WTC11 (cell line): ENCODE data around the gene ATP6V1F. TPM values are rescaled to one million over a fixed set of nuclear protein-coding genes. Genes with fewer than 3 reads are reported as not detected.

Experiments used
- ATAC-seq: fragments of 200-7000 bp; cut with Tn5 transposase; 2 replicates; pipeline ENCODE4 v1.10.0; 2021; ENCODE audit warnings: mild to moderate bottlenecking, moderate library complexity
- CTCF ChIA-PET: fragments of 300-600 bp; sonication (Branson Sonifier 250); formaldehyde crosslinking; loops from one replicate; lab custom pipeline; 2021; ENCODE audit warnings: antibody characterized with exemption; lab: Charles Lee
- POLR2A ChIA-PET: fragments of 350-600 bp; sonication (Branson Sonifier 250); formaldehyde crosslinking; loops from one replicate; lab custom pipeline; 2021; ENCODE audit warnings: antibody characterized with exemption; lab: Charles Lee
- DNase-seq: peaks from one replicate; pipeline ENCODE4 v3.0.0; 2021; ENCODE audit warnings: low spot score
- H3K27ac Mint-ChIP-seq: 2 replicates; pipeline ENCODE4 v1.8.0; 2021; ENCODE audit warnings: mixed read lengths
- H3K27me3 Mint-ChIP-seq: 2 replicates; pipeline ENCODE4 v1.8.0; 2021; ENCODE audit warnings: low read depth, mild to moderate bottlenecking, moderate library complexity, mixed read lengths
- H3K36me3 Mint-ChIP-seq: 2 replicates; pipeline ENCODE4 v1.8.0; 2021; ENCODE audit warnings: mixed read lengths
- H3K4me1 Mint-ChIP-seq: 2 replicates; pipeline ENCODE4 v1.8.0; 2022; ENCODE audit warnings: mixed read lengths
- H3K4me3 Mint-ChIP-seq: 2 replicates; pipeline ENCODE4 v1.8.0; 2021; ENCODE audit warnings: mild to moderate bottlenecking, moderate library complexity, mixed read lengths
- H3K9me3 Mint-ChIP-seq: 2 replicates; pipeline ENCODE4 v1.8.0; 2021; ENCODE audit warnings: mixed read lengths
- ARID4B ChIP-seq: sonication (generic); formaldehyde crosslinking; IDR thresholded peaks from 2 replicates; pipeline ENCODE4 v1.8.0; 2023; ENCODE audit warnings: missing genetic modification reagents, mild to moderate bottlenecking, borderline replicate concordance
- ATF1 ChIP-seq: sonication (generic); formaldehyde crosslinking; IDR thresholded peaks from 2 replicates; pipeline ENCODE4 v1.8.1; 2023; ENCODE audit warnings: mild to moderate bottlenecking, moderate library complexity, missing genetic modification reagents
- CBFB ChIP-seq: sonication (generic); formaldehyde crosslinking; IDR thresholded peaks from 2 replicates; pipeline ENCODE4 v1.8.1; 2022; ENCODE audit warnings: mild to moderate bottlenecking, low read depth, missing genetic modification reagents
- CREB1 ChIP-seq: sonication (generic); formaldehyde crosslinking; IDR thresholded peaks from 2 replicates; pipeline ENCODE4 v1.8.0; 2023; ENCODE audit warnings: mild to moderate bottlenecking, missing genetic modification reagents
- CREM ChIP-seq: sonication (generic); formaldehyde crosslinking; IDR thresholded peaks from 2 replicates; pipeline ENCODE4 v1.8.1; 2022; ENCODE audit warnings: mild to moderate bottlenecking, missing genetic modification reagents, moderate library complexity
- CTCF ChIP-seq: fragments of 200-600 bp; IDR thresholded peaks from 2 replicates; pipeline ENCODE4 v1.8.0; 2022; ENCODE audit warnings: antibody characterized with exemption
- E2F4 ChIP-seq: sonication (generic); formaldehyde crosslinking; IDR thresholded peaks from 2 replicates; pipeline ENCODE4 v1.8.1; 2022; ENCODE audit warnings: low read depth, mild to moderate bottlenecking, moderate library complexity, missing genetic modification reagents, borderline replicate concordance
- ELF4 ChIP-seq: sonication (generic); formaldehyde crosslinking; IDR thresholded peaks from 2 replicates; pipeline ENCODE4 v1.8.1; 2022; ENCODE audit warnings: low read depth, mild to moderate bottlenecking, moderate library complexity, missing genetic modification reagents
- FOXJ3 ChIP-seq: sonication (generic); formaldehyde crosslinking; IDR thresholded peaks from 2 replicates; pipeline ENCODE4 v1.9.0; 2021; ENCODE audit warnings: missing genetic modification reagents, mild to moderate bottlenecking, borderline replicate concordance
- FOXP1 ChIP-seq: sonication (generic); formaldehyde crosslinking; IDR thresholded peaks from 2 replicates; pipeline ENCODE4 v1.8.0; 2022; ENCODE audit warnings: missing genetic modification reagents, mild to moderate bottlenecking, moderate library complexity, borderline replicate concordance
- MAX ChIP-seq: sonication (generic); formaldehyde crosslinking; IDR thresholded peaks from 2 replicates; pipeline ENCODE4 v1.8.0; 2022; ENCODE audit warnings: mild to moderate bottlenecking, missing genetic modification reagents
- OVOL2 ChIP-seq: fragments of 250-450 bp; sonication (Bioruptor Pico); IDR thresholded peaks from 2 replicates; pipeline ENCODE4 v1.9.0; 2021; ENCODE audit warnings: mild to moderate bottlenecking, borderline replicate concordance
- SMAD3 ChIP-seq: sonication (generic); formaldehyde crosslinking; IDR thresholded peaks from 2 replicates; pipeline ENCODE4 v1.8.0; 2022; ENCODE audit warnings: missing genetic modification reagents, mild to moderate bottlenecking, borderline replicate concordance
- TP53 ChIP-seq: sonication (generic); formaldehyde crosslinking; IDR thresholded peaks from 2 replicates; pipeline ENCODE4 v1.8.1; 2023; ENCODE audit warnings: mild to moderate bottlenecking, missing genetic modification reagents
- ZNF121 ChIP-seq: sonication (generic); formaldehyde crosslinking; IDR thresholded peaks from 2 replicates; pipeline ENCODE4 v1.8.0; 2023; ENCODE audit warnings: missing genetic modification reagents
- ZNF416 ChIP-seq: fragments of 250-450 bp; sonication (Bioruptor Pico); IDR thresholded peaks from 2 replicates; pipeline ENCODE4 v1.9.0; 2021; ENCODE audit warnings: mild to moderate bottlenecking, inconsistent platforms
- ZNF423 ChIP-seq: fragments of 250-450 bp; sonication (Bioruptor Pico); IDR thresholded peaks from 2 replicates; pipeline ENCODE4 v2.1.2; 2022; ENCODE audit warnings: mild to moderate bottlenecking, moderate library complexity
- ZNF671 ChIP-seq: fragments of 250-450 bp; sonication (Bioruptor Pico); IDR thresholded peaks from 2 replicates; pipeline ENCODE4 v1.8.0; 2021; ENCODE audit warnings: mild to moderate bottlenecking
- total RNA-seq: library from RNA; stranded (reverse); gene quantifications from 3 replicates; pipeline ENCODE4 v1.2.3, GENCODE V29; 2021
- TF ChIP-seq, protein P1 (sequence below): sonication (generic); formaldehyde crosslinking; IDR thresholded peaks from 2 replicates; pipeline ENCODE4 v1.8.0; 2023; ENCODE audit warnings: missing genetic modification reagents
- TF ChIP-seq, protein P2 (sequence below): fragments of 250-450 bp; sonication (Bioruptor Pico); IDR thresholded peaks from 2 replicates; pipeline ENCODE4 v1.9.0; 2021; ENCODE audit warnings: moderate library complexity, mild to moderate bottlenecking, inconsistent platforms, borderline replicate concordance

ATP6V1F gene
- total RNA-seq, 1 experiment from 2014 or later: 117 TPM

DNA sequence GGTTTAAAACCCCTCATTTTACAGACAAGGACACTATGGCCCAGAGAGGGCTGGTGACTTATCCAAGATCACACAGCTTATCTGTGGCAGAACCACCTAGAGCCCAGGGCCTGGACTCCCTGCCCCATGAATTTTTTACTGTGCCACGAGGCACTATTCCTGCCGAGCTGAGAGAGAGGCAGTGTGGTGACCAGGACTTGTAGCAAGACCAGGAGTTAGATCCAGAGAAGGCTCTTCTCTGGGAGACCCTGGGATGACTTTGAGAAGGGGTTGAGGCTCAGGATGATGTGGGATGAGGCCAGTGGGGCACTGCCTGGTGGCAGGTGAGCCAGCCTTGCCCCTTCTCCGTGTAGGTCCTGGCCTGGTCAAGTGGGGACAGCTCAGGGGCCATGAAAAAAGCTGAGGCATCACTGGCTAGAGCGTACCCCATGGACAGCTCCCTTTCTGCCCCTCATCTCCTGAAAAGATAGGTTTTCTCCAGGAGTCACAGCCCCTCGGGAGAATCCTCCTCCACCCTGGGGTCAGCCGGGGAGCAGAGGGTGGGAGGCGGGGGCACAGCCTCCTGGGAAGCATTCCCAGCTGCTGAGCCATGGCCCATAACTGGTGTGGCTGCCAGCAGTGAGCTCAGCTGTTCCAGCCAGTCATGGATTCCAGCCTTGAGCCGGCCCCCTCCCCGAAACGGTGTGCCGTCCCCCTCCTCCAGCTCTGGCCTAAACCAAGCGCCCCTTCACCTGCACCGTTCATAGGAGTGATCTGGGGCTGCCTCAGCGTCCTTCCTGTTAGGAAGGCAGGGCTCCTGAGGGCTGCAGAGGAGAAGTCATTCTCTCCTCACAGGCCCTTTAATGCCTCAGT is 26.6 kb upstream of the ATP6V1F start (continued):
- no peak for TF ChIP-seq ZNF671 (CRISPR knock-in tag)

DNA sequence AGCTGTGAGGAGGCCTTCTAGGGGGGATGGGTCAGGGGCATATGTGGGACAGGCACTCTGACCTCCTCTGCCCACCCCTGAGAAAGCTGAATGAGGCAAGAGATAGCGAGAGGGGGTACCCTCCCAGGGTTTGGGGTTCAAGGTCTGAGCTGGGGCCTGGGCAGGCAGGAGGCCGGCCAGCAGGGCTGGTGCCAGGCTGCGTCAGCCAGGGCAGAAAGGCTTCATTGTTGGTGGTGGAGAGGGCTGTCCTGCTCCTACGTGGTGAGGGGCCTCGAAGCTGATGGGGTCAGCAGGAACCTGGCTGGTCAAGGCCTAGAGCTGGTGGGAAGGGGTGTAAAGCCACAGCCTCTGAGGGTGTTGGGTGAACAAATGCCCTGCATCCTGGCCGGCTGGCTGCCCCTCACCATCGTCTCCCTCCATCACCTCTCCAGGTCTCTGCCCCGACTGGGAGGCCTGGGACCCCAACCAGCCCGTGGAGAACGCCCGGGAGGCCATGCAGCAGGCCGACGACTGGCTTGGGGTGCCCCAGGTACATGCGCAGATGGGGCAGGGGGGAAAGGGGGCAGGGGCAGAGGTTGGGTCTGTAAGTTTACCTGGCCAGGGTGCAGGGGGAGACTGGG is 25.8 kb upstream of the ATP6V1F start:
- H3K9me3 Mint-ChIP-seq: no peaks in the 10 kb centered on the region
- DNase-seq: no peak
- no peak for TF ChIP-seq ELF4 (CRISPR knock-in tag)
- no peak for TF ChIP-seq MAX (CRISPR knock-in tag)
- TF ChIP-seq ZNF423 (CRISPR knock-in tag): no peak
- no peak for TF ChIP-seq ARID4B (CRISPR knock-in tag)
- TF ChIP-seq SMAD3 (CRISPR knock-in tag): no peak
- TF ChIP-seq TP53 (CRISPR knock-in tag): no peak
- TF ChIP-seq, protein P1, sequence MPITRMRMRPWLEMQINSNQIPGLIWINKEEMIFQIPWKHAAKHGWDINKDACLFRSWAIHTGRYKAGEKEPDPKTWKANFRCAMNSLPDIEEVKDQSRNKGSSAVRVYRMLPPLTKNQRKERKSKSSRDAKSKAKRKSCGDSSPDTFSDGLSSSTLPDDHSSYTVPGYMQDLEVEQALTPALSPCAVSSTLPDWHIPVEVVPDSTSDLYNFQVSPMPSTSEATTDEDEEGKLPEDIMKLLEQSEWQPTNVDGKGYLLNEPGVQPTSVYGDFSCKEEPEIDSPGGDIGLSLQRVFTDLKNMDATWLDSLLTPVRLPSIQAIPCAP (CRISPR knock-in tag): no peak
- no peak for TF ChIP-seq ZNF121
- TF ChIP-seq CBFB: no peak
- TF ChIP-seq E2F4 (CRISPR knock-in tag): no peak
- TF ChIP-seq, all 79 proteins: peak for 0
- Mint-ChIP-seq H3K4me3 (no peak overlapping the region), H3K4me1 (peaks cover 25% of the 10 kb centered on the region), H3K27ac (no peak overlapping the region), H3K36me3 (no peaks in the 10 kb centered on the region), H3K27me3 (peaks cover under 1% of the 10 kb centered on the region)
- ChIA-PET POLR2A (no interaction called here), CTCF (interaction anchor here (0.5 to 1.8 kb wide), 2 partner anchors 43 to 1021 kb away, joined by 3 to 9 read pairs; no protein-coding TSS in a partner anchor)
- ATAC-seq: no peak

DNA sequence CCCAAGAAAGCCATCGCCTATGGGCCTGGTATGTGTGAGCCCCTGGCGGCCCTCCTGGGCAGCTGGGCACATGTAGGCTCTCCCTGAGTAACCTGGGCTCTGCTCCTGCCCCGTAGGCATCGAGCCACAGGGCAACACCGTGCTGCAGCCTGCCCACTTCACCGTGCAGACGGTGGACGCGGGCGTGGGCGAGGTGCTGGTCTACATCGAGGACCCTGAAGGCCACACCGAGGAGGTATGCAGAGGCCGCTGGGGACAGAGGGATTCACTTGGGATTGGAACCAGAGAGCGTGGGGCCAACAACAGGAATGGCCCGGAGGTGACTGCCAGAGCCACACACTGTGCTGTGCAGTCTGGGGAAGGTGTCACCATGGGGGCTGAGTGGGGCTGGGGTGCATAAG is 25.1 kb upstream of the ATP6V1F start:
- Mint-ChIP-seq H3K9me3 (no peaks in the 10 kb centered on the region), H3K36me3 (no peaks in the 10 kb centered on the region), H3K27me3 (no peaks in the 10 kb centered on the region; the same call in 1 of the 2 replicates), H3K27ac (no peak overlapping the region)
- POLR2A ChIA-PET: no interaction called here
- no peak for ATAC-seq
- CTCF ChIA-PET: no interaction called here
- DNase-seq: no peak
- TF ChIP-seq ZNF121 (no peak), SMAD3 (CRISPR knock-in tag) (no peak), CREM (CRISPR knock-in tag) (no peak), CBFB (no peak), CTCF (no peak), OVOL2 (CRISPR knock-in tag) (no peak), CREB1 (no peak), ATF1 (CRISPR knock-in tag) (no peak), ZNF416 (CRISPR knock-in tag) (no peak), FOXP1 (CRISPR knock-in tag) (no peak), FOXJ3 (no peak), MAX (CRISPR knock-in tag) (no peak)
- TF ChIP-seq, protein P2, sequence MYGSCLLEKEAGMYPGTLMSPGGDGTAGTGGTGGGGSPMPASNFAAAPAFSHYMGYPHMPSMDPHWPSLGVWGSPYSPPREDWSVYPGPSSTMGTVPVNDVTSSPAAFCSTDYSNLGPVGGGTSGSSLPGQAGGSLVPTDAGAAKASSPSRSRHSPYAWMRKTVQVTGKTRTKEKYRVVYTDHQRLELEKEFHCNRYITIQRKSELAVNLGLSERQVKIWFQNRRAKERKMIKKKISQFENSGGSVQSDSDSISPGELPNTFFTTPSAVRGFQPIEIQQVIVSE (CRISPR knock-in tag): no peak
- TF ChIP-seq, all 79 proteins: peak for 0
- peaks cover 23% of the 10 kb centered on the region for H3K4me1 Mint-ChIP-seq
- no peak overlapping the region for H3K4me3 Mint-ChIP-seq
